HCT116 (cell line): ENCODE data around the gene TNIK. TPM values are rescaled to one million over a fixed set of nuclear protein-coding genes. Genes with fewer than 3 reads are reported as not detected.

ENCODE experiments used
- ATAC-seq: fragments of 200-7000 bp; cut with Tn5 transposase; 2 replicates; pipeline ENCODE4 v1.9.1; 2020; ENCODE audit warnings: mild to moderate bottlenecking, moderate library complexity
- BruUV-seq: library from RNA; stranded (reverse); fragments of 400-500 nt; replicated peaks from 2 replicates; lab custom pipeline; 2021; lab: Mats Ljungman, UMichigan
- CTCF ChIA-PET: fragments of 300-600 bp; sonication (Branson Sonifier 250); formaldehyde crosslinking; loops from one replicate; lab custom pipeline; 2021; ENCODE audit warnings: antibody characterized with exemption; lab: Charles Lee
- POLR2A ChIA-PET: fragments of 300-600, 350-600 bp; sonication (Branson Sonifier 250); formaldehyde crosslinking; loops from one replicate; lab custom pipeline; 2021; ENCODE audit warnings: antibody characterized with exemption; lab: Charles Lee
- RAD21 ChIA-PET, 2 experiments: fragments of 300-600 bp; sonication (Branson Sonifier 250); formaldehyde crosslinking; loops; one replicate each; lab custom pipeline; 2023; ENCODE audit warnings: low total read pairs in 2 of 2; ENCODE audit not compliant: uncharacterized antibody in 2 of 2, unreplicated experiment in 2 of 2, low non-redundant PET in 1 of 2; lab: Charles Lee
- DNase-seq: peaks from one replicate; pipeline ENCODE4 v3.0.0-alpha.2; 2010; ENCODE audit warnings: low read depth, low spot score
- H2AFZ ChIP-seq: fragments of 200-600 bp; shearing (Covaris generic), sonication (generic); 2 replicates; pipeline ENCODE4 v1.6.1; 2017; ENCODE audit warnings: low read depth, mixed run types, mixed read lengths, antibody characterized with exemption, low read length; ENCODE audit not compliant: poor library complexity, severe bottlenecking
- H3K27ac ChIP-seq: 2 replicates; pipeline ENCODE4 v1.5.1; 2012; ENCODE audit warnings: low read depth, low read length
- H3K27me3 ChIP-seq: fragments of 200-600 bp; sonication (generic); 2 replicates; pipeline ENCODE4 v1.6.1; 2016; ENCODE audit warnings: mixed run types, low read length, mixed read lengths; ENCODE audit not compliant: insufficient read depth
- H3K36me3 ChIP-seq, 2 experiments: fragments of 200-500 bp in 1 of 2; fragments of 200-600 bp in 1 of 2; sonication (Bioruptor generic) in 1 of 2; sonication (generic) in 1 of 2; 2 replicates each; pipeline versions ENCODE4 v1.5.1 to v1.6.1; 2014 to 2016; ENCODE audit warnings: low read length in 2 of 2, inconsistent platforms in 1 of 2, mixed read lengths in 1 of 2, mixed run types in 1 of 2; ENCODE audit not compliant: insufficient read depth in 2 of 2, control insufficient read depth in 1 of 2
- H3K4me1 ChIP-seq, 2 experiments: fragments of 200-600 bp in 1 of 2; sonication (generic) in 1 of 2; 2 replicates each; pipeline versions ENCODE4 v1.5.1 to v1.6.1; 2012 to 2017; ENCODE audit warnings: low read length in 2 of 2, inconsistent platforms in 1 of 2, mild to moderate bottlenecking in 1 of 2, mixed read lengths in 1 of 2, mixed run types in 1 of 2, moderate library complexity in 1 of 2; ENCODE audit not compliant: insufficient read depth in 2 of 2, control insufficient read depth in 1 of 2
- H3K4me2 ChIP-seq: fragments of 200-600 bp; sonication (generic); 2 replicates; pipeline ENCODE4 v1.6.1; 2017; ENCODE audit warnings: mixed run types, low read length, mixed read lengths
- H3K4me3 ChIP-seq, 2 experiments: fragments of 200-600 bp in 1 of 2; sonication (generic) in 1 of 2; replicated peaks in 1 of 2; 2 replicates each; pipeline ENCODE4 v1.5.1; 2011 to 2016; ENCODE audit warnings: low read length in 2 of 2, control low read depth in 1 of 2, low read depth in 1 of 2, mild to moderate bottlenecking in 1 of 2, mixed read lengths in 1 of 2, mixed run types in 1 of 2
- H3K79me2 ChIP-seq: fragments of 200-600 bp; sonication (generic); 2 replicates; pipeline ENCODE4 v1.6.1; 2017; ENCODE audit warnings: mild to moderate bottlenecking, mixed run types, low read length, moderate library complexity, mixed read lengths; ENCODE audit not compliant: insufficient read depth
- H3K9ac ChIP-seq: fragments of 200-600 bp; sonication (generic); 2 replicates; pipeline ENCODE4 v1.6.1; 2016; ENCODE audit warnings: low read length, mixed read lengths
- H3K9me2 ChIP-seq: fragments of 200-600 bp; sonication (generic), shearing (Covaris generic); 2 replicates; pipeline ENCODE4 v1.6.1; 2017; ENCODE audit warnings: mixed run types, mild to moderate bottlenecking, moderate library complexity; ENCODE audit not compliant: insufficient read depth
- H3K9me3 ChIP-seq, 2 experiments: fragments of 200-500 bp in 1 of 2; fragments of 200-600 bp in 1 of 2; sonication (Bioruptor generic) in 1 of 2; sonication (generic) in 1 of 2; 2 replicates each; pipeline ENCODE4 v1.6.1; 2014 to 2017; ENCODE audit warnings: low read length in 2 of 2, mixed read lengths in 2 of 2, inconsistent platforms in 1 of 2, low read depth in 1 of 2, mild to moderate bottlenecking in 1 of 2, mixed run types in 1 of 2, moderate library complexity in 1 of 2; ENCODE audit not compliant: control insufficient read depth in 1 of 2, insufficient read depth in 1 of 2
- H4K20me1 ChIP-seq: fragments of 200-600 bp; sonication (generic), shearing (Covaris generic); 2 replicates; pipeline ENCODE4 v1.6.1; 2017; ENCODE audit warnings: mixed run types, mild to moderate bottlenecking, moderate library complexity; ENCODE audit not compliant: insufficient read depth
- CBX3 ChIP-seq: IDR thresholded peaks from 2 replicates; pipeline ENCODE4 v1.6.1; 2012; ENCODE audit warnings: low read depth
- CEBPB ChIP-seq: IDR thresholded peaks from 2 replicates; pipeline ENCODE4 v1.6.1; 2012; ENCODE audit warnings: low read depth
- CTCF ChIP-seq, 3 experiments: fragments of 200-600 bp in 1 of 3; sonication (generic) in 1 of 3; IDR thresholded peaks in 2 of 3; conservative IDR thresholded peaks in 1 of 3; 2 replicates each; pipeline ENCODE4 v1.5.1; 2012 to 2017; ENCODE audit warnings: low read depth in 2 of 3, low read length in 2 of 3, antibody characterized with exemption in 1 of 3, borderline replicate concordance in 1 of 3, control low read depth in 1 of 3, mild to moderate bottlenecking in 1 of 3, mixed read lengths in 1 of 3, mixed run types in 1 of 3, moderate library complexity in 1 of 3; ENCODE audit not compliant: insufficient read depth in 1 of 3
- EGR1 ChIP-seq: IDR thresholded peaks from 2 replicates; pipeline ENCODE4 v1.6.1; 2012; ENCODE audit warnings: low read depth
- ELF1 ChIP-seq: IDR thresholded peaks from 2 replicates; pipeline ENCODE4 v1.6.1; 2012; ENCODE audit warnings: low read depth, borderline replicate concordance
- EZH2 ChIP-seq: fragments of 200-600 bp; sonication (generic); IDR thresholded peaks from 2 replicates; pipeline ENCODE4 v1.6.1; 2017; ENCODE audit warnings: antibody characterized with exemption, mixed run types
- EZH2phosphoT487 ChIP-seq: fragments of 200-600 bp; IDR thresholded peaks from 2 replicates; pipeline ENCODE4 v1.6.1; 2018; ENCODE audit warnings: antibody characterized with exemption, borderline replicate concordance
- FOSL1 ChIP-seq: IDR thresholded peaks from 2 replicates; pipeline ENCODE4 v1.6.1; 2012; ENCODE audit warnings: low read depth
- MAX ChIP-seq: IDR thresholded peaks from 2 replicates; pipeline ENCODE4 v1.6.1; 2012
- SIN3A ChIP-seq: IDR thresholded peaks from 2 replicates; pipeline ENCODE4 v1.6.1; 2012; ENCODE audit warnings: low read depth
- SP1 ChIP-seq: IDR thresholded peaks from 2 replicates; pipeline ENCODE4 v1.6.1; 2012; ENCODE audit warnings: low read depth
- TCF7L2 ChIP-seq: IDR thresholded peaks from 2 replicates; pipeline ENCODE4 v1.7.0; 2011; ENCODE audit warnings: borderline replicate concordance, inconsistent platforms; ENCODE audit not compliant: insufficient read depth, insufficient read length; ENCODE audit errors: extremely low read depth
- YY1 ChIP-seq: IDR thresholded peaks from 2 replicates; pipeline ENCODE4 v1.6.1; 2011; ENCODE audit warnings: low read length, low read depth, moderate library complexity, mild to moderate bottlenecking; ENCODE audit not compliant: insufficient replicate concordance; ENCODE audit errors: extremely low read depth
- ZBTB33 ChIP-seq: IDR thresholded peaks from 2 replicates; pipeline ENCODE4 v1.6.1; 2011; ENCODE audit warnings: mild to moderate bottlenecking, low read length, moderate library complexity; ENCODE audit not compliant: insufficient replicate concordance; ENCODE audit errors: extremely low read depth
- ZFX ChIP-seq: fragments of 450-650 bp; IDR thresholded peaks from 2 replicates; pipeline ENCODE4 v1.6.1; 2017
- ZNF274 ChIP-seq: fragments of 200-500 bp; sonication (Bioruptor generic); IDR thresholded peaks from 2 replicates; pipeline ENCODE4 v1.6.1; 2014; ENCODE audit warnings: mild to moderate bottlenecking, low read depth, low read length, inconsistent platforms
- intact Hi-C: fragments of 100-400 bp; cut with micrococcal nuclease; formaldehyde crosslinking; loops from 2 replicates; pipeline ENCODE4 v1.10.0; 2022
- total RNA-seq: library from RNA; stranded (reverse); gene quantifications from one replicate; pipeline ENCODE4 v1.2.1, GENCODE V29; 2021; ENCODE audit not compliant: unreplicated experiment

Gene TNIK
- total RNA-seq, 1 experiment from 2014 or later = 24.1 TPM

GRCh38 chr3:171428321-171428787, 31.9 kb downstream of the TNIK start:
- ATAC-seq = no peak
- Histone ChIP-seq H4K20me1 (no peaks in the 10 kb centered on the region), H3K4me1 (no peaks in the 10 kb centered on the region)
- POLR2A ChIA-PET = interaction anchor here (1.6 kb wide), 1 partner anchor 13 kb away, joined by 3 read pairs; no protein-coding TSS in a partner anchor
- TF ChIP-seq CTCF (IDR thresholded peaks at IDR 0.05 in 2 of 3, conservative IDR thresholded peaks at IDR 0.05 in 1 of 3; ENCODE audit: borderline replicate concordance in 1 of 3, insufficient read depth in 1 of 3, low read depth in 2 of 3, low read length in 2 of 3) (0 out of 6 replicates have a peak, but pooled peaks of 1 of the 3 experiments have one; percentile 6), TCF7L2 (no peak), FOSL1 (no peak)
- TF ChIP-seq, all 23 proteins: peak for 1
- Histone ChIP-seq H3K27ac (no peak overlapping the region), H3K4me3 (no peak overlapping the region), H3K27me3 (no peaks in the 10 kb centered on the region), H3K9me3 (no peaks in the 10 kb centered on the region), H3K36me3 (no peaks in the 10 kb centered on the region), H2AFZ (no peak overlapping the region), H3K4me2 (no peak overlapping the region), H3K9me2 (no peaks in the 10 kb centered on the region), H3K79me2 (no peaks in the 10 kb centered on the region), H3K9ac (no peak overlapping the region)
- no peak for DNase-seq
- intact Hi-C loops = no loop called here
- no TSS peak for BruUV-seq
- ChIA-PET CTCF (interaction anchor here (0.6 kb wide), 1 partner anchor 135 kb away, joined by 4 read pairs; no protein-coding TSS in a partner anchor), RAD21 (no interaction called here)

GRCh38 chr3:171427771-171428320, 32.4 kb downstream of the TNIK start:
- intact Hi-C loops = no loop called here
- H3K27ac ChIP-seq = no peak overlapping the region
- TF ChIP-seq TCF7L2 (no peak), CEBPB (no peak), ZFX (no peak), FOSL1 (no peak), SP1 (no peak), EZH2phosphoT487 (no peak), ELF1 (no peak), EZH2 (no peak), EGR1 (no peak), ZNF274 (no peak), YY1 (no peak), ZBTB33 (no peak), CBX3 (no peak), MAX (no peak), SIN3A (no peak)

More at GRCh38 chr3:171427771-171428320, 32.4 kb downstream of the TNIK start:
- no peak overlapping the region for H2AFZ ChIP-seq
- ATAC-seq (no peak), DNase-seq (no peak)
- CTCF ChIA-PET = no interaction called here
- H4K20me1 ChIP-seq = no peaks in the 10 kb centered on the region
- no peaks in the 10 kb centered on the region for H3K36me3 ChIP-seq
- no peaks in the 10 kb centered on the region for H3K79me2 ChIP-seq
- RAD21 ChIA-PET = no interaction called here
- BruUV-seq = no TSS peak
- H3K4me1 ChIP-seq = no peaks in the 10 kb centered on the region
- no peaks in the 10 kb centered on the region for H3K27me3 ChIP-seq
- no peak overlapping the region for H3K4me2 ChIP-seq
- H3K9me2 ChIP-seq = no peaks in the 10 kb centered on the region
- POLR2A ChIA-PET = interaction anchor here (1.6 kb wide), 1 partner anchor 12 kb away, joined by 3 read pairs; no protein-coding TSS in a partner anchor
- no peak overlapping the region for H3K4me3 ChIP-seq
- H3K9me3 ChIP-seq = no peaks in the 10 kb centered on the region
- H3K9ac ChIP-seq = no peak overlapping the region
